ENCODE measurements around the gene ITGB1. TPM values are rescaled to one million over a fixed set of nuclear protein-coding genes. Genes with fewer than 3 reads are reported as not detected.
"Not testable (repeated sequence)": the region's sequence is repeated elsewhere in the genome, so short reads cannot be mapped to it uniquely, and the experiment has no call there.

Gene ITGB1
- total and polyA plus RNA-seq, 4 experiments from 2014 or later = 420 to 758 (median 535) TPM

GRCh38 chr10:32995751-32996150 is 37.7 kb upstream of the ITGB1 start:
- H3K9me3 Mint-ChIP-seq = peaks cover 1 to 14% (median 3%) of the 10 kb centered on the region in 8 donors
- no peak overlapping the region for H3K4me3 Mint-ChIP-seq
- intact Hi-C loops (cut with micrococcal nuclease) = no loop called here
- DNase-seq = no peak
- peaks cover 8 to 30% (median 18%) of the 10 kb centered on the region in 4 donors for H3K4me1 Mint-ChIP-seq
- POLR2A ChIA-PET (ENCODE audit: partially characterized antibody) = interaction anchor here (0.6 to 0.9 kb wide), 2 partner anchors 14 to 15 kb away, joined by 3 to 4 read pairs; no protein-coding TSS in a partner anchor
- CTCF ChIA-PET (ENCODE audit: partially characterized antibody) = interaction anchor here (1.4 to 1.7 kb wide), 2 partner anchors 13 to 159 kb away, joined by 3 to 4 read pairs; no protein-coding TSS in a partner anchor
- Histone ChIP-seq H3K9me3 (ENCODE audit: control insufficient read depth in 1 of 2, low read length in 2 of 2) (no peaks in the 10 kb centered on the region), H3K4me3 (ENCODE audit: low read length in 2 of 2) (no peak overlapping the region), H3K27me3 (ENCODE audit: insufficient read depth, low read length) (no peaks in the 10 kb centered on the region), H3K36me3 (ENCODE audit: insufficient read depth, low read length) (no peaks in the 10 kb centered on the region), H3K27ac (ENCODE audit: low read depth, low read length) (no peak overlapping the region), H3K4me1 (ENCODE audit: insufficient read depth, low read length) (peaks cover 8% of the 10 kb centered on the region)
- H3K27me3 Mint-ChIP-seq = no peaks in the 10 kb centered on the region
- H3K27ac Mint-ChIP-seq = peak overlapping the region in 1 of 7 donors; percentile 3
- no peaks in the 10 kb centered on the region for H3K36me3 Mint-ChIP-seq

GRCh38 chr10:32995066-32995622 is 37.1 kb upstream of the ITGB1 start:
- H3K4me3 ChIP-seq (ENCODE audit: low read length in 2 of 2) = no peak overlapping the region
- Mint-ChIP-seq H3K4me1 (peaks cover 8 to 30% (median 18%) of the 10 kb centered on the region in 4 donors), H3K36me3 (no peaks in the 10 kb centered on the region), H3K27me3 (no peaks in the 10 kb centered on the region), H3K27ac (peak overlapping the region in 3 of 7 donors; percentile 61 to 66 (median 62)), H3K9me3 (peaks cover 1 to 14% (median 3%) of the 10 kb centered on the region in 8 donors), H3K4me3 (peak overlapping the region in 1 of 8 donors; percentile 49)
- no peak for DNase-seq
- H3K9me3 ChIP-seq (ENCODE audit: control insufficient read depth in 1 of 2, low read length in 2 of 2) = no peaks in the 10 kb centered on the region
- peaks cover 8% of the 10 kb centered on the region for H3K4me1 ChIP-seq (ENCODE audit: insufficient read depth, low read length)
- CTCF ChIA-PET (ENCODE audit: partially characterized antibody) = interaction anchor here (1.4 to 1.7 kb wide), 2 partner anchors 14 to 160 kb away, joined by 3 to 4 read pairs; no protein-coding TSS in a partner anchor
- H3K27me3 ChIP-seq (ENCODE audit: insufficient read depth, low read length) = no peaks in the 10 kb centered on the region
- intact Hi-C loops (cut with micrococcal nuclease) = no loop called here
- H3K27ac ChIP-seq (ENCODE audit: low read depth, low read length) = no peak overlapping the region
- H3K36me3 ChIP-seq (ENCODE audit: insufficient read depth, low read length) = no peaks in the 10 kb centered on the region
- POLR2A ChIA-PET (ENCODE audit: partially characterized antibody) = interaction anchor here (0.9 kb wide), 1 partner anchor 15 kb away, joined by 3 read pairs; no protein-coding TSS in a partner anchor

- POLR2A ChIA-PET (ENCODE audit: partially characterized antibody); H3K9me3 Mint-ChIP-seq; H3K4me1 ChIP-seq (ENCODE audit: insufficient read depth, low read length); H3K9me3 ChIP-seq (ENCODE audit: control insufficient read depth in 1 of 2, low read length in 2 of 2); H3K4me3 ChIP-seq (ENCODE audit: low read length in 2 of 2); H3K27me3 ChIP-seq (ENCODE audit: insufficient read depth, low read length); DNase-seq; H3K36me3 Mint-ChIP-seq; H3K4me3 Mint-ChIP-seq; H3K27ac Mint-ChIP-seq; H3K27me3 Mint-ChIP-seq; H3K36me3 ChIP-seq (ENCODE audit: insufficient read depth, low read length); H3K27ac ChIP-seq (ENCODE audit: low read depth, low read length); intact Hi-C loops (cut with micrococcal nuclease): not testable (repeated sequence)
- CTCF ChIA-PET (ENCODE audit: partially characterized antibody) = interaction anchor here (1.4 to 1.7 kb wide), 2 partner anchors 14 to 160 kb away, joined by 3 to 4 read pairs; no protein-coding TSS in a partner anchor
- H3K4me1 Mint-ChIP-seq = peaks cover 8 to 30% (median 19%) of the 10 kb centered on the region in 4 donors
These were observed 36.6 kb upstream of the ITGB1 start for GRCh38 chr10:32994632-32995031.

- H3K27me3 ChIP-seq (ENCODE audit: insufficient read depth, low read length); H3K9me3 Mint-ChIP-seq; CTCF ChIA-PET (ENCODE audit: partially characterized antibody); POLR2A ChIA-PET (ENCODE audit: partially characterized antibody); H3K27me3 Mint-ChIP-seq; H3K4me1 ChIP-seq (ENCODE audit: insufficient read depth, low read length); DNase-seq; H3K4me3 Mint-ChIP-seq; H3K27ac ChIP-seq (ENCODE audit: low read depth, low read length); intact Hi-C loops (cut with micrococcal nuclease); H3K36me3 Mint-ChIP-seq; H3K9me3 ChIP-seq (ENCODE audit: control insufficient read depth in 1 of 2, low read length in 2 of 2); H3K4me3 ChIP-seq (ENCODE audit: low read length in 2 of 2); H3K36me3 ChIP-seq (ENCODE audit: insufficient read depth, low read length): not testable (repeated sequence)
- Mint-ChIP-seq H3K4me1 (peaks cover 8 to 23% (median 15%) of the 10 kb centered on the region in 4 donors), H3K27ac (peak overlapping the region in 2 of 7 donors; percentile 59 to 63)
These were observed 34.3 kb upstream of the ITGB1 start for GRCh38 chr10:32992310-32992709.

GRCh38 chr10:32990811-32991210 is 32.8 kb upstream of the ITGB1 start:
- no peak for DNase-seq
- Histone ChIP-seq H3K36me3 (ENCODE audit: insufficient read depth, low read length) (no peaks in the 10 kb centered on the region), H3K4me1 (ENCODE audit: insufficient read depth, low read length) (peaks cover 6% of the 10 kb centered on the region), H3K27me3 (ENCODE audit: insufficient read depth, low read length) (no peaks in the 10 kb centered on the region), H3K27ac (ENCODE audit: low read depth, low read length) (no peak overlapping the region), H3K9me3 (ENCODE audit: control insufficient read depth in 1 of 2, low read length in 2 of 2) (no peaks in the 10 kb centered on the region), H3K4me3 (ENCODE audit: low read length in 2 of 2) (no peak overlapping the region)
- H3K4me1 Mint-ChIP-seq = peaks cover 5 to 17% (median 11%) of the 10 kb centered on the region in 4 donors
- H3K36me3 Mint-ChIP-seq = no peaks in the 10 kb centered on the region
- peak overlapping the region in 1 of 7 donors; percentile 0 for H3K27ac Mint-ChIP-seq
- intact Hi-C loops (cut with micrococcal nuclease) = no loop called here
- peaks cover 0 to 3% (median 0%) of the 10 kb centered on the region in 8 donors for H3K9me3 Mint-ChIP-seq
- ChIA-PET POLR2A (ENCODE audit: partially characterized antibody) (interaction anchor here (1.1 kb wide), 1 partner anchor 11 kb away, joined by 3 read pairs; no protein-coding TSS in a partner anchor), CTCF (ENCODE audit: partially characterized antibody) (interaction anchor here (1.4 kb wide), 1 partner anchor 10 kb away, joined by 4 read pairs; no protein-coding TSS in a partner anchor)
- H3K27me3 Mint-ChIP-seq = no peaks in the 10 kb centered on the region
- no peak overlapping the region for H3K4me3 Mint-ChIP-seq

- Mint-ChIP-seq H3K27ac (no peak overlapping the region), H3K4me1 (peaks cover 0 to 7% (median 6%) of the 10 kb centered on the region in 4 donors), H3K9me3 (peaks cover 0 to 2% (median 0%) of the 10 kb centered on the region in 8 donors), H3K4me3 (no peak overlapping the region), H3K27me3 (no peaks in the 10 kb centered on the region), H3K36me3 (no peaks in the 10 kb centered on the region)
- intact Hi-C loops (cut with micrococcal nuclease) = no loop called here
- Histone ChIP-seq H3K4me1 (ENCODE audit: insufficient read depth, low read length) (peaks cover 2% of the 10 kb centered on the region), H3K27me3 (ENCODE audit: insufficient read depth, low read length) (no peaks in the 10 kb centered on the region), H3K27ac (ENCODE audit: low read depth, low read length) (no peak overlapping the region), H3K36me3 (ENCODE audit: insufficient read depth, low read length) (no peaks in the 10 kb centered on the region), H3K9me3 (ENCODE audit: control insufficient read depth in 1 of 2, low read length in 2 of 2) (no peaks in the 10 kb centered on the region), H3K4me3 (ENCODE audit: low read length in 2 of 2) (no peak overlapping the region)
- DNase-seq = no peak
- POLR2A ChIA-PET (ENCODE audit: partially characterized antibody) = no interaction called here
- CTCF ChIA-PET (ENCODE audit: partially characterized antibody) = interaction anchor here (1.1 to 1.3 kb wide), 3 partner anchors 20 to 543 kb away, joined by 3 to 4 read pairs (median 4); partner anchors contain the start of gene CCDC7
These were observed 30.6 kb upstream of the ITGB1 start for GRCh38 chr10:32988604-32989003.

- no peak overlapping the region for H3K4me3 ChIP-seq (ENCODE audit: low read length in 2 of 2)
- Mint-ChIP-seq H3K36me3 (no peaks in the 10 kb centered on the region), H3K9me3 (peaks cover 0 to 2% (median 0%) of the 10 kb centered on the region in 8 donors), H3K27ac (no peak overlapping the region), H3K4me1 (peaks cover 5 to 14% (median 14%) of the 10 kb centered on the region in 4 donors), H3K4me3 (no peak overlapping the region), H3K27me3 (no peaks in the 10 kb centered on the region)
- no peaks in the 10 kb centered on the region for H3K36me3 ChIP-seq (ENCODE audit: insufficient read depth, low read length)
- H3K27me3 ChIP-seq (ENCODE audit: insufficient read depth, low read length) = no peaks in the 10 kb centered on the region
- POLR2A ChIA-PET (ENCODE audit: partially characterized antibody) = no interaction called here
- peaks cover 16% of the 10 kb centered on the region for H3K4me1 ChIP-seq (ENCODE audit: insufficient read depth, low read length)
- no peaks in the 10 kb centered on the region for H3K9me3 ChIP-seq (ENCODE audit: control insufficient read depth in 1 of 2, low read length in 2 of 2)
- CTCF ChIA-PET (ENCODE audit: partially characterized antibody) = no interaction called here
- DNase-seq = no peak
- H3K27ac ChIP-seq (ENCODE audit: low read depth, low read length) = no peak overlapping the region
- intact Hi-C loops (cut with micrococcal nuclease) = no loop called here
These were observed 29.1 kb upstream of the ITGB1 start for GRCh38 chr10:32987172-32987571.

All from CD4-positive, alpha-beta memory T cell (primary cell).